GM12875 (cell line): ENCODE data around the gene NPIPB9.
"Not testable (repeated sequence)": the region's sequence is repeated elsewhere in the genome, so short reads cannot be mapped to it uniquely, and the experiment has no call there.

Source experiments
- H3K4me3 ChIP-seq: one replicate; pipeline ENCODE4 v1.5.1; 2011; ENCODE audit warnings: low read depth, low read length, control low read depth
- CTCF ChIP-seq: IDR thresholded peaks from 2 replicates; pipeline ENCODE4 v1.5.1; 2011; ENCODE audit warnings: low read depth, mild to moderate bottlenecking, control low read depth, inconsistent platforms, low read length, moderate library complexity, borderline replicate concordance; ENCODE audit not compliant: insufficient read depth

NPIPB9 gene

GRCh38 chr16:28802235-28803019, 50.8 kb downstream of the NPIPB9 start:
- peak; percentile 33; the same call in 1 of the 2 replicates for TF ChIP-seq CTCF
- not testable (repeated sequence) for H3K4me3 ChIP-seq

- H3K4me3 ChIP-seq, result not testable (repeated sequence)
Observed at GRCh38 chr16:28807445-28808120, 56.0 kb downstream of the NPIPB9 start.

- TF ChIP-seq CTCF, result no peak
- H3K4me3 ChIP-seq, result no peak overlapping the region
Observed at GRCh38 chr16:28820016-28820415, 68.4 kb downstream of the NPIPB9 start.

GRCh38 chr16:28820546-28820945, 69.0 kb downstream of the NPIPB9 start:
- H3K4me3 ChIP-seq, result not testable (repeated sequence)

- TF ChIP-seq CTCF, result no peak
- H3K4me3 ChIP-seq, result peak overlapping the region; percentile 87
Observed at GRCh38 chr16:28821874-28822519, 70.4 kb downstream of the NPIPB9 start.
